ENCODE results near the gene HIGD2A.
"Not testable (repeated sequence)": the region's sequence is repeated elsewhere in the genome, so short reads cannot be mapped to it uniquely, and the experiment has no call there.

HIGD2A gene

GRCh38 chr5:176394881-176395675, 6.5 kb downstream of the HIGD2A start:
- no peak for DNase-seq (ENCODE audit: low spot score)

- no peak for DNase-seq (ENCODE audit: low spot score)
Measured at GRCh38 chr5:176396330-176396729, 7.8 kb downstream of the HIGD2A start.

- no peak for DNase-seq (ENCODE audit: low spot score)
Measured at GRCh38 chr5:176397736-176398420, 9.3 kb downstream of the HIGD2A start.

- DNase-seq (ENCODE audit: low spot score) = no peak
Measured at GRCh38 chr5:176400382-176401156, 12.0 kb downstream of the HIGD2A start.

GRCh38 chr5:176401281-176402205, 13.0 kb downstream of the HIGD2A start:
- no peak for DNase-seq (ENCODE audit: low spot score)

- no peak for DNase-seq (ENCODE audit: low spot score)
Measured at GRCh38 chr5:176405656-176406435, 17.3 kb downstream of the HIGD2A start.

- no peak for DNase-seq (ENCODE audit: low spot score)
Measured at GRCh38 chr5:176406436-176407052, 18.0 kb downstream of the HIGD2A start.

- DNase-seq (ENCODE audit: low spot score) = no peak
Measured at GRCh38 chr5:176407456-176408251, 19.1 kb downstream of the HIGD2A start.

GRCh38 chr5:176408252-176408573, 19.7 kb downstream of the HIGD2A start:
- not testable (repeated sequence) for DNase-seq (ENCODE audit: low spot score)

GRCh38 chr5:176408590-176408989, 20.0 kb downstream of the HIGD2A start:
- no peak for DNase-seq (ENCODE audit: low spot score)

GRCh38 chr5:176409765-176410164, 21.2 kb downstream of the HIGD2A start:
- DNase-seq (ENCODE audit: low spot score) = no peak

- no peak for DNase-seq (ENCODE audit: low spot score)
Measured at GRCh38 chr5:176410486-176411180, 22.1 kb downstream of the HIGD2A start.

- DNase-seq (ENCODE audit: low spot score) = no peak
Measured at GRCh38 chr5:176412517-176413254, 24.1 kb downstream of the HIGD2A start.

- DNase-seq (ENCODE audit: low spot score) = no peak
Measured at GRCh38 chr5:176413255-176413565, 24.7 kb downstream of the HIGD2A start.

GRCh38 chr5:176413709-176414191, 25.2 kb downstream of the HIGD2A start:
- DNase-seq (ENCODE audit: low spot score) = no peak

- no peak for DNase-seq (ENCODE audit: low spot score)
Measured at GRCh38 chr5:176414704-176415103, 26.2 kb downstream of the HIGD2A start.

- DNase-seq (ENCODE audit: low spot score) = no peak
Measured at GRCh38 chr5:176415240-176415951, 26.8 kb downstream of the HIGD2A start.
